Stimulated activated effector memory CD8-positive, alpha-beta T cell treated with anti-CD3 and anti-CD28 coated beads, Interleukin-12 subunit alpha, Interleukin-12 subunit beta, amount 100 ng/mL, for 72 hours (primary cell): ENCODE results near the gene DGKZ.

ENCODE experiments used
- ATAC-seq: fragments of 150-1000 bp; cut with Tn5 transposase; 2 replicates; pipeline ENCODE4 v1.10.0; 2021
- DNase-seq, 2 donors: peaks; one replicate each; pipeline ENCODE4 v3.0.0; 2021 to 2022; ENCODE audit warnings: low spot score in 2 of 2
- H3K27ac Mint-ChIP-seq: one replicate; pipeline ENCODE4 v1.8.0; 2022; ENCODE audit warnings: mild to moderate bottlenecking, mixed read lengths
- H3K36me3 Mint-ChIP-seq: one replicate; pipeline ENCODE4 v1.8.0; 2022; ENCODE audit warnings: mild to moderate bottlenecking, mixed read lengths
- H3K4me1 Mint-ChIP-seq: one replicate; pipeline ENCODE4 v1.8.0; 2022; ENCODE audit warnings: mixed read lengths
- H3K4me3 Mint-ChIP-seq: one replicate; pipeline ENCODE4 v1.8.0; 2022; ENCODE audit warnings: mild to moderate bottlenecking, mixed read lengths
- H3K9me3 Mint-ChIP-seq: one replicate; pipeline ENCODE4 v1.8.0; 2022; ENCODE audit warnings: mixed read lengths

Gene DGKZ

DNA sequence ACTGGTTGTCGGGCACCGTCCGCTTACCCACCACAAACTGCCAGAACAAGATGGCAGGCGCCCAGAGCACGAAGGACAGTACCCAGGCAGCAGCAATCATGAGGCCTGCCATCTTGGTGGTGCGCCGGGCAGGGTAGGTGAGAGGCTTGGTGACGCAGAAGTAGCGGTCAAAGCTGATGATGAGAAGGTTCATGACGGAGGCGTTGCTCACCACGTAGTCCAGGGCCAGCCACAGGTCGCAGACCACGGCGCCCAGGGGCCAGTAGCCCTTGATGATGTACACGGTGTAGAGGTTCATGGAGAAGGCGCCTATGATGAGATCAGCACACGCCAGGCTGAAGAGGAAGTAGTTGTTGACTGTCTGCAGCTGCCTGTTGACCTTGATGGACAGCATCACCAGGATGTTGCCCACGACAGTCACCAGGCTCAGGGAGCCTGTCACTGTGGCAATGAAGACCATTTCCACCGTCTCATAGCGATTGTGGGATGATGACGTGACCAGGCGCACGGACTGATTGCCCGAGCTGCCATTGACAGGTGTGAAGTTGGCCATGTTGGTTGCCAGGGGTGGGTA, 38.8 kb downstream of the DGKZ start:
- peak in 1 of 2 donors; percentile 47 for DNase-seq
- Mint-ChIP-seq H3K36me3 (peaks cover 13% of the 10 kb centered on the region), H3K4me3 (no peak overlapping the region), H3K9me3 (no peaks in the 10 kb centered on the region), H3K27ac (peak overlapping the region; percentile 57), H3K4me1 (peaks cover 46% of the 10 kb centered on the region)
- ATAC-seq: no peak

- peaks cover 12% of the 10 kb centered on the region for H3K36me3 Mint-ChIP-seq
- no peaks in the 10 kb centered on the region for H3K9me3 Mint-ChIP-seq
- peaks cover 46% of the 10 kb centered on the region for H3K4me1 Mint-ChIP-seq
- peak overlapping the region; percentile 57 for H3K27ac Mint-ChIP-seq
- H3K4me3 Mint-ChIP-seq: no peak overlapping the region
- DNase-seq (peak in 1 of 2 donors; percentile 47), ATAC-seq (peak; percentile 14)
Observed at GRCh38 chr11:46386674-46387073, 39.4 kb downstream of the DGKZ start.

DNA sequence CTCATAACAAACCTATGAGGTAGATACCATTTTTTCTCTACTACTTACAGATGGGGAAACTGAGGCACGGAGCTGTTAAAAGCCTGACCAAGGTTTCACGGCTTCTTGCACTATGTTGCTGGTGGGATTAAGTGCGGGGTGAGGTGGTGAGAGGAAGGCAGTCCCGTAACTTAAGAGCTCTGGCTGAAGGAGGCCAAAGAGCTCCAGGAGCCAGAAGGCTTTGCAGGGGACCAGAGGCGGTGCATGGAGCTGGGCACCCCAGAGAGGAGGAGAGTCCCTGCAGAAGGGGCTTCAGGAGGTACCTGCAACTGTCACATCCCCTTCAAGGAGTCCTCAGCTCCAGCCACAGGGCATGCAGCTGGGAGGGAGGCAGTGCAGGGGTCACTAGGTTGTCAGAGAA, 40.2 kb downstream of the DGKZ start:
- no peak for DNase-seq
- H3K36me3 Mint-ChIP-seq: peaks cover 7% of the 10 kb centered on the region
- no peak overlapping the region for H3K4me3 Mint-ChIP-seq
- no peak overlapping the region for H3K27ac Mint-ChIP-seq
- ATAC-seq: no peak
- peaks cover 40% of the 10 kb centered on the region for H3K4me1 Mint-ChIP-seq
- H3K9me3 Mint-ChIP-seq: no peaks in the 10 kb centered on the region

DNA sequence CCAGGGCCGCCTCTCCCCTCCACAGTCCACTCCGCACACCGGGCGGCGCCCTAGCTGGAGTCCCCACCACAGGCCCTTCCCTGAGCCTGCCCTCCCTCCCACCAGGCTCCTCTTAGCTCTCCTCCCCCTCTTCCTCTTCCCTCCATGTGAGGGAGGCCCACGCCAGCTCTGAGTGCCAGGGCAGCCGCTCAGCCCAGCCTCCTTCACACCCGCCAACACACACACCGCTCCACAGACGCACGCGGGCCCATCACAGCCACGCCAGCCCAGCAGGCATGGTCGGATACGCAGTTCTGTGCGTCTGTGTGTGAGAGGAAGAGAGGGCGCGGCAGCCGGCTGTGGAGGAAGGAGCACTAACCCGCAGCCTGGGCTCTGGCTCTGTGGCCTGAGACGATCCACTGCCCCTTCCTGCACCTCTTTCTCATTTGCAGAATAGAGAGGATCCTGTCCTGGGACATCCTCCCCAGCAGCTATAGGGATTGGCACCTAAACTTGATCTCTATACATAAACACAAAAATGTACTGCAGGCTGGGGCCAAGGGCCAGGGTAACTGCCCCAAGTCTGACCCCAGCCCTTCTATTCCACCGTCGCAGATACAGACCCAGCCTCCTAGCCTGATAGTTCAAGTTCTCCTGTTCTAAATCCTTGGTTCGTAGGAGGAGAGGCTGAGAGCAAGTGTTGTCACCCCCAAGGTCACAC, 40.8 kb downstream of the DGKZ start:
- H3K36me3 Mint-ChIP-seq: peaks cover 11% of the 10 kb centered on the region
- DNase-seq (peak in 1 of 2 donors; percentile 54), ATAC-seq (peak; percentile 8)
- H3K4me1 Mint-ChIP-seq: peaks cover 46% of the 10 kb centered on the region
- H3K27ac Mint-ChIP-seq: no peak overlapping the region
- H3K9me3 Mint-ChIP-seq: no peaks in the 10 kb centered on the region
- H3K4me3 Mint-ChIP-seq: peak overlapping the region; percentile 25

DNA sequence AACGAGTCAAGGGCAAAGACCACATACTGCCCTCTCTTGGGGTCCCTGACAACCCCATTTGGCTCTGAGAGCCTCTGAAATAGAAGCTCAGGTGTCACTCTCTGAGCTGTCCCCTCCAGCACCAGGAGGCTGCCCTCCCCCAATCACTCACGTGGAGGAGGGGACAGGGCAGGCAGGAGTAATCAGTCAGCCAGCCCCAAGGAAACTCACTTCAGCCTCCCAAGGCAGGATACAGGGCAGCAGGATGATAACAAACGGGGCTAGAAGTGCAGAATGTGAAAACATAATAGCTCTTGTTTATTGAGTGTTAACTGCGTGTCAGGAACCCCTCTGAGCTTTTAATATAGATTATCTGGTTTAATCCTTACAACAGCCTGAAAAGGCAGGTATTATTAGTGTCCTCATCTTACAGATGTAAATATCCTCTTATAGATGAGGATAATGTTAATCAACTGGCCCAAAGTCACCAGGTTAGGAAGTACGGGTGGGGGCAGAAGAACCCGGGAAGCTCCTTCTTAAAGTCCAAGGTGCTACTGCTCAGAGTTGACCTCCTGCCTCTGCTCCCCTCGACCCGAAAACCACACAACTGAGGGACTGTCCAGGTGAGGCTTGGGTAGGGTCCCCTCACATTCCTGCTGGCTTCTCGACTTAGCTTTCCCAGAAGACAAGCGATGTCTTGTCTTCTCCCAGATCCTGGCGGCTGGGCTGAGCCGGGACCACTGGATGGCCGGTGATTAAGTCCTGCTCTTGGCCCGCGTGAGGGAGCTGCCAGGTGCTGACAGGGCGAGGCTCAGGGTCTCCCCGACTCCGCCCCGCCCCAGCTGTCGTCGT, 41.6 kb downstream of the DGKZ start:
- Mint-ChIP-seq H3K4me3 (peak overlapping the region; percentile 56), H3K9me3 (no peaks in the 10 kb centered on the region), H3K4me1 (peaks cover 50% of the 10 kb centered on the region), H3K27ac (no peak overlapping the region), H3K36me3 (peaks cover 11% of the 10 kb centered on the region)
- peak in 1 of 2 donors; percentile 52 for DNase-seq
- no peak for ATAC-seq

GRCh38 chr11:46389450-46390330, 42.4 kb downstream of the DGKZ start:
- no peaks in the 10 kb centered on the region for H3K9me3 Mint-ChIP-seq
- H3K27ac Mint-ChIP-seq: no peak overlapping the region
- peaks cover 11% of the 10 kb centered on the region for H3K36me3 Mint-ChIP-seq
- DNase-seq (peak in 1 of 2 donors; percentile 87), ATAC-seq (peak; percentile 68)
- H3K4me1 Mint-ChIP-seq: peaks cover 50% of the 10 kb centered on the region
- peak overlapping the region; percentile 56 for H3K4me3 Mint-ChIP-seq

DNA sequence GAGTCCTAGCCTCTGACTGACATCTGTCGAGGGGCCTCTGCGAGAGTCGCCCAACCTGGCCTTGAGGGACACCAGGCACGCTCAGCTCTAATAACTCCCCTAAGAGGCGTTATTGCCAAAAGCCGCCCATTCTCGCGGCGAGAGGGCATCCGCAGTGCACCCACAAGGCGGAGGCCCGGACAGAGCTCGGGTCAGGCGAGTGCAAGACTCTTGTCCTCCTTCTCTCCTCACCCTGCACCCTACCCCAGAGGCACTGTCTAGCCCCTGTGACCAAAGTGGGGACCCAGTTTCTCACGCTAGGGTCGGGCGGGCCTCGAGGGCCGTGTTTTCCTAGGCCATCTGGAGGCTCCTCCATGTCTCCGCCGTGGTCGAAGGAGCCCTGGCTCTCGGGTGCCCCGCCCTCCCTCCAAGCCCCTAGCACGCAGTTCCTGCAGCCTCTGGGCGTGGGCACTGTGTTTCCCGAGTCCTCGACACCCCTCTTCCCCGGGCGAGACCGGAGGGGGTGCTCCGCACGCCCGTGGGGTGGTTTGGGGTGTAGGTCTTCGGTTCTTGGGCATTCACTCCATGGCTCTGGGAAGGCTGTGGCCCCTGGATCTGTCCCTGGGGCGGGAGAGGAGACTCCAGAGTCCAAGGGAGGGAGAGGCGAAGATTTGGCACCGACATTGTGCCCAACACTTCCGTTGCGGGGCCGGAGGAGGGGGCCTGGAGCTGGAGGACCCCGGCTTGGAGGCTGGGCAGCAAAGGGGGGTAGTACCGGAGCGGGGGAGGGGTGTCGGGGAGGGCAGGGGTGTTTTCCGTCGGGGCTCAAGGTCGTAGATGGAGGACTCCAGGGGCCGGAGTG, 43.3 kb downstream of the DGKZ start:
- DNase-seq (peak in 1 of 2 donors; percentile 68), ATAC-seq (no peak)
- Mint-ChIP-seq H3K9me3 (no peaks in the 10 kb centered on the region), H3K4me1 (peaks cover 50% of the 10 kb centered on the region), H3K4me3 (peak overlapping the region; percentile 56), H3K36me3 (peaks cover 11% of the 10 kb centered on the region), H3K27ac (no peak overlapping the region)

GRCh38 chr11:46391186-46391577, 43.9 kb downstream of the DGKZ start:
- no peak overlapping the region for H3K27ac Mint-ChIP-seq
- ATAC-seq (no peak), DNase-seq (no peak)
- H3K4me1 Mint-ChIP-seq: peaks cover 44% of the 10 kb centered on the region
- peaks cover 11% of the 10 kb centered on the region for H3K36me3 Mint-ChIP-seq
- H3K4me3 Mint-ChIP-seq: peak overlapping the region; percentile 56
- no peaks in the 10 kb centered on the region for H3K9me3 Mint-ChIP-seq

DNA sequence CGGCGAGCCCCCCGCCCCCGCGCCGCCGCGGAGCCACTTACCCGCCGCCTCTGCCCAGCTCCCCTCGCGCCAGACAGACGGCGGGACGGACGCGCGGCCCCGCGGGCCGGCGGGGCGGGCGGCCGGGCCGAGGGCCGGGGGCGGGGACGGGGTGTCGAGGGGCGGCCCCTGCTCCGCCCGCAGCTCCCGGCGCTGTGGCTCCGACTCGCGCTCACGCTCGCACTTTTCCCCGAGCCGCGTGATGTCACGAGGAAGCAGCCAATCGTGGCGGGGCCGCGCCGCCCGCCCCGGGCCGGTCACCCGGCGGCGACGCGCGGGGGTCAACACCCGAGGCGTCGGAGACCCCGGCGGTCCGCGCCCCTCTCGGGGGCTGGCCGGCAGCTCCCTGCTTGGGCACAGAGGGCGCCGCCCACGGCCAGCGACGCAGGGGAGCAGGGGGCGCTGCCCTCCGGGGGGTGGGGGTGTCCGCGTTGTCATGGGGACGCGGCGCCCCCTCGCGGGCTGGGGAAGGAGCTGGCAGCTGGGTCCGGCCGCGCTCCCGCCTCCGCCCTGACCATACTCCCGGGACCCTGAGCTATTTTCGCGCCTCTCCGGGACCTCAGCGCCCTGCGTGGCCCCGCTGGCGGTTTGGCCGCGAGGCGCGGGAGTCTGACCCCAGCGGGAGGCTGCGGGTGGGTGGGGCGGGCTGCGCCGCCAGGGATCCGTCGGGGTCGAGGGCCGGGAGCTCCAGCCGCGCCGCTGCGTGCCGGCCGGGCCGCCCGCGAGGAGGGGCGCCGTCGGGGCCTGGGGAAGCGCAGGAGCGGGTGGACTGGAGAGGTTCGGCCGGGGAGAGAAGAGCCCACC, 44.5 kb downstream of the DGKZ start, which contains the start of gene CHRM4:
Gene CHRM4, minus strand, starts transcription at position 199 of the 843 bp plus-strand sequence. CDS start 5,219 bp downstream, outside the sequence.
- Mint-ChIP-seq H3K36me3 (peaks cover 11% of the 10 kb centered on the region), H3K27ac (peak within 1 kb of the TSS; percentile 56), H3K4me1 (peaks cover 39% of the 10 kb centered on the region), H3K9me3 (no peaks in the 10 kb centered on the region), H3K4me3 (peak within 1 kb of the TSS; percentile 74)
- peak in 1 of 2 donors; percentile 73 for DNase-seq
- ATAC-seq: no peak

DNA sequence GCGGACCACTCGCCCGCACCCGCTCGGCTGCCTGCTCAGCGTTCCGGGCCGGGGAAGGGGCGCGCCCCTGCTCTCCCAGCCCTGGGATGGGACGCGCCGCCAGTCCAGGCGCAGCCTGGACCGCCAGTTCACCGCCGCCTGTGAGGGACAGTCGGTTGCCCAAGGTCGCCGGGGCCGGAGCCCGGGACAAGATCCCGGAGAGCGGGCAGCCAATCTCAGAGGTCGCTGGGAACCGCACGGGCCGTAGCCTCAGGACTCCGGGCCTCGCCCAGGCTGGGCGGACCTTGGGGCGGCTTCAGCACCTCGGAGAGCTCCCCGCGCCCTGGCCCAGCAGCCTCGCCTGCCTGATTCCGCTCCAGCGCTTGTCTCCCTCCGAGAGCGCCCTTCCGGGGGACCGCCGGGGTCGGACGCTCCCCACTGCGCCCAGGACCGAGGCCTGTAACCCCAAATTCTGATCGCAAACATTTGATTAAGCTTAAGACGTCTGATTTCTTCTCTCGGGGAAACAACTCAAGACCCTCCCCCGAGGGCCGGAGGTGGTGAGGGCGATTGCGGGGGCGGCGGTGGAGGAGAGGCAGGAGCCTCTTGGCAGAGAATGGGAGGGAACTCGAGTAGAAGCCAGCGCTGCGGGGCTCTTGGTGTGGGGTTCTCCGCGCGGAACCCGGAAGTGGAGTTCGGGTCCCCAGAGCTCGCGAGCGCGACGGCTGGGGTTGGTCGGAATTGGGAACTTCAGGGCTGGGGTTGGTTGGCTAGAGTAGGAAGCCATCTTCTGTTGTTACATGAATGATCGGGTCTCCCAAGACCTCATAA, 45.4 kb downstream of the DGKZ start:
- ATAC-seq: peak; percentile 83
- peak overlapping the region; percentile 74 for H3K4me3 Mint-ChIP-seq
- peak overlapping the region; percentile 56 for H3K27ac Mint-ChIP-seq

DNA sequence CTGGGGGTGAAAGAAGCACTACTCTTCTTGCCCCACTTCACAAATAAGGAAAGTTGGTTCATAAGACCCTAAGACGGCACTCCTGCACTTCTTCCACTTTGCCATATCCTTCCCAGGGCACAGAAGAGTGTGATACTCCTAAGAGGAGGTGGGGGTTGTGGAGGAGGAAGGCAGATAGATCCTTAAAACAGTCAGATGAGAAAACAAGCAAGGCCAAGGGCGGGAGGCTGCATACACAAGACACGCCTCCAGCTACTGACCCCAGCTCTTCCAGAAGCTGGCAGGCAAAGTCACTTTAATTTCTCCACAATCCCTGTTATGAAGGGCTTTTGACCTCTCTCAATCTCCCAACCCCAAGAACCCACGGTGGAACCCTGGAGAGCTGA, 46.0 kb downstream of the DGKZ start:
- Mint-ChIP-seq H3K27ac (no peak overlapping the region), H3K9me3 (no peaks in the 10 kb centered on the region)
- ATAC-seq: no peak

More for the DNA sequence above, 45.4 kb downstream of the DGKZ start:
- peaks cover 34% of the 10 kb centered on the region for H3K4me1 Mint-ChIP-seq
- H3K36me3 Mint-ChIP-seq: peaks cover 15% of the 10 kb centered on the region
- DNase-seq: peak; percentile 83 to 91
- no peaks in the 10 kb centered on the region for H3K9me3 Mint-ChIP-seq

GRCh38 chr11:46393759-46394158, 46.5 kb downstream of the DGKZ start:
- DNase-seq: no peak
- Mint-ChIP-seq H3K4me1 (peaks cover 24% of the 10 kb centered on the region), H3K27ac (no peak overlapping the region), H3K4me3 (no peak overlapping the region), H3K36me3 (peaks cover 19% of the 10 kb centered on the region), H3K9me3 (no peaks in the 10 kb centered on the region)
- no peak for ATAC-seq

More for the DNA sequence above, 46.0 kb downstream of the DGKZ start:
- no peak for DNase-seq
- Mint-ChIP-seq H3K36me3 (peaks cover 19% of the 10 kb centered on the region), H3K4me3 (peak overlapping the region; percentile 74), H3K4me1 (peaks cover 28% of the 10 kb centered on the region)

GRCh38 chr11:46397526-46397925, 50.3 kb downstream of the DGKZ start:
- Mint-ChIP-seq H3K4me1 (peaks cover 9% of the 10 kb centered on the region), H3K36me3 (peaks cover 22% of the 10 kb centered on the region), H3K9me3 (no peaks in the 10 kb centered on the region), H3K4me3 (no peak overlapping the region), H3K27ac (no peak overlapping the region)
- no peak for DNase-seq
- ATAC-seq: no peak
